OCI-M2 (cell line): ENCODE measurements around the gene HTRA1.

Source experiments
- DNase-seq: peaks from one replicate; lab custom pipeline; 2025; ENCODE audit not compliant: unreplicated experiment; lab: John Stamatoyannopoulos, UW

Gene HTRA1

GRCh38 chr10:122461367-122461728 is at the start of gene HTRA1:
TSS of gene HTRA1 (plus strand) at chr10:122461553. CDS start at chr10:122461653, 100 bp downstream.
- no peak for DNase-seq

GRCh38 chr10:122413327-122413726 is 48.0 kb upstream of the HTRA1 start:
- no peak for DNase-seq

GRCh38 chr10:122417667-122418066 is 43.7 kb upstream of the HTRA1 start:
- DNase-seq: no peak

- no peak for DNase-seq
Measured at GRCh38 chr10:122419016-122419415, 42.3 kb upstream of the HTRA1 start.

- DNase-seq: no peak
Measured at GRCh38 chr10:122419876-122420623, 41.3 kb upstream of the HTRA1 start.

GRCh38 chr10:122420624-122421007 is 40.7 kb upstream of the HTRA1 start:
- no peak for DNase-seq

GRCh38 chr10:122421054-122421625 is 40.2 kb upstream of the HTRA1 start:
- DNase-seq: no peak

- no peak for DNase-seq
Measured at GRCh38 chr10:122421742-122422141, 39.6 kb upstream of the HTRA1 start.

- no peak for DNase-seq
Measured at GRCh38 chr10:122422266-122422989, 38.9 kb upstream of the HTRA1 start.

- no peak for DNase-seq
Measured at GRCh38 chr10:122424059-122424458, 37.3 kb upstream of the HTRA1 start.

GRCh38 chr10:122426829-122427228 is 34.5 kb upstream of the HTRA1 start:
- DNase-seq: no peak

GRCh38 chr10:122427280-122427679 is 34.1 kb upstream of the HTRA1 start:
- DNase-seq: no peak

GRCh38 chr10:122435212-122435827 is 26.0 kb upstream of the HTRA1 start:
- DNase-seq: no peak

GRCh38 chr10:122441961-122442360 is 19.4 kb upstream of the HTRA1 start:
- no peak for DNase-seq

GRCh38 chr10:122445469-122445868 is 15.9 kb upstream of the HTRA1 start:
- no peak for DNase-seq

- DNase-seq: no peak
Measured at GRCh38 chr10:122445904-122446303, 15.4 kb upstream of the HTRA1 start.

- no peak for DNase-seq
Measured at GRCh38 chr10:122446668-122447423, 14.5 kb upstream of the HTRA1 start.

- no peak for DNase-seq
Measured at GRCh38 chr10:122448600-122448999, 12.8 kb upstream of the HTRA1 start.

- DNase-seq: no peak
Measured at GRCh38 chr10:122449153-122449552, 12.2 kb upstream of the HTRA1 start.

GRCh38 chr10:122450353-122450990 is 10.9 kb upstream of the HTRA1 start:
- DNase-seq: no peak

- no peak for DNase-seq
Measured at GRCh38 chr10:122454071-122454470, 7.3 kb upstream of the HTRA1 start.
